GM21786 (cell line): ENCODE data around the gene REEP2.

Experiments
- ATAC-seq: cut with Tn5 transposase; IDR thresholded peaks from one replicate; pipeline ENCODE4 v1.9.1; 2021; ENCODE audit not compliant: unreplicated experiment

Gene REEP2

GRCh38 chr5:138495351-138495750, 56.5 kb downstream of the REEP2 start:
- no peak for ATAC-seq
